ENCODE results near the gene IL1RAPL1.

- TF ChIP-seq CTCF (conservative IDR thresholded peaks at IDR 0.05 in 1 of 2, IDR thresholded peaks at IDR 0.05 in 1 of 2; ENCODE audit: low read depth in 1 of 2, low read length in 2 of 2) (no peak), EZH2 (IDR thresholded peaks at IDR 0.05; ENCODE audit: low read length, missing control alignments) (no peak)
These were observed 1119.8 kb downstream of the IL1RAPL1 start for GRCh38 chrX:29707088-29707487.

Data from fibroblast of lung (primary cell).